22Rv1 (cell line): Measurements from ENCODE around the gene PDAP1.

Experiments used
- H3K27ac ChIP-seq: fragments of 450-650 bp; 2 replicates; pipeline ENCODE4 v1.5.1; 2017
- CTCF ChIP-seq: fragments of 450-650 bp; IDR thresholded peaks from 2 replicates; pipeline ENCODE4 v1.5.1; 2017; ENCODE audit warnings: mild to moderate bottlenecking
- ZFX ChIP-seq: fragments of 450-650 bp; IDR thresholded peaks from 2 replicates; pipeline ENCODE4 v1.6.1; 2017; ENCODE audit warnings: antibody characterized with exemption, borderline replicate concordance

Gene PDAP1

GRCh38 chr7:99409806-99410205 is 1.4 kb upstream of the PDAP1 start:
- TF ChIP-seq CTCF (no peak), ZFX (no peak)
- H3K27ac ChIP-seq: peak overlapping the region; percentile 96

GRCh38 chr7:99409192-99409572 is 785 bp upstream of the PDAP1 start:
- TF ChIP-seq ZFX: no peak
- TF ChIP-seq CTCF: no peak
- H3K27ac ChIP-seq: peak overlapping the region; percentile 96

GRCh38 chr7:99407872-99408378 is 472 bp downstream of the PDAP1 start:
- no peak for TF ChIP-seq ZFX
- no peak for TF ChIP-seq CTCF
- H3K27ac ChIP-seq: peak overlapping the region; percentile 96

- no peak overlapping the region; the same call in 1 of the 2 replicates for H3K27ac ChIP-seq
- no peak for TF ChIP-seq CTCF
- TF ChIP-seq ZFX: no peak
Measured at GRCh38 chr7:99406557-99406956, 1.8 kb downstream of the PDAP1 start.

GRCh38 chr7:99404977-99405320 is 3.4 kb downstream of the PDAP1 start:
- no peak overlapping the region for H3K27ac ChIP-seq

GRCh38 chr7:99404235-99404976 is 4.0 kb downstream of the PDAP1 start:
- H3K27ac ChIP-seq: no peak overlapping the region
- TF ChIP-seq CTCF: no peak
- TF ChIP-seq ZFX: no peak

More at GRCh38 chr7:99404977-99405320, 3.4 kb downstream of the PDAP1 start:
- TF ChIP-seq ZFX (no peak), CTCF (no peak)

DNA sequence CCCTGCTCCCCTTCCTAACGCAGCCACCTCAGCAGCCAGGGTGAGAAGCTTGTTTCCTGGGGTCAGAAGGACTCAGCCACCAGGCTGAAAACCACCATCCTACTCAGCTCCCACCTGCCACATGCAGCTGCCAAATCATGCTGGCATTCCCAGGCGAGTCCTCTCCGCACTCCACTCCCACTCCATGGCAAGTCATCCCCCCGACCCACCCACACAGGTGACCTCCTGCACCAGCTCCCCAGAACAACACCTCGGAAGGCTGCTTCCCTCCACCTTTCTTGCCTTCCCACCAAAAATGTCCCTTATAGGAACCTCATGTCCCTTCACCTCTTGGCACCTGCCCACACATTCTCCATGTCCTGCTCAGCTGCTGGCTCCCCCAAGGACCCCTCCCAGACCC is 4.6 kb downstream of the PDAP1 start:
- TF ChIP-seq CTCF: no peak
- no peak overlapping the region for H3K27ac ChIP-seq
